ENCODE measurements around the gene SULT4A1. TPM values are rescaled to one million over a fixed set of nuclear protein-coding genes. Genes with fewer than 3 reads are reported as not detected.

Gene SULT4A1
- total RNA-seq, 4 donors from 2014 or later, result 0.25 to 0.46 TPM; not detected in 2

GRCh38 chr22:43777286-43777685 lies 85.0 kb downstream of the SULT4A1 start:
- no peak for TF ChIP-seq CTCF (IDR thresholded peaks at IDR 0.05)
- DNase-seq (ENCODE audit: low spot score) (no peak), ATAC-seq (ENCODE audit: low FRiP score) (no peak)

GRCh38 chr22:43776081-43776670 lies 86.1 kb downstream of the SULT4A1 start:
- DNase-seq (ENCODE audit: low spot score), result no peak
- no peak for TF ChIP-seq CTCF (IDR thresholded peaks at IDR 0.05)
- no peak for ATAC-seq (ENCODE audit: low FRiP score)

Small RNA genes within 50 kb of the gene (small RNA-seq; reads per million reads assigned to genes)
- not detected for gene HMGN2P9

Other genes starting within 250 kb of the SULT4A1 start
- 1 to 10 TPM in 3 of 4 donors, under 1 TPM in 1; 0.48 to 3.2 (median 1.9) TPM for gene EFCAB6, start 50.2 kb downstream of the SULT4A1 start, total RNA-seq
- not detected for gene PNPLA5, start 29.5 kb upstream of the SULT4A1 start, total RNA-seq
- gene PNPLA3, start 61.3 kb upstream of the SULT4A1 start, total RNA-seq, result 1 to 10 TPM; 1.0 to 4.3 (median 1.3) TPM
- 10 to 100 TPM; 27.6 to 45.4 (median 32.3) TPM for gene SAMM50, start 92.9 kb upstream of the SULT4A1 start, total RNA-seq
- gene PARVB, start 161.8 kb upstream of the SULT4A1 start, total RNA-seq, result 10 to 100 TPM; 59.5 to 82.0 (median 61.2) TPM